Naive B cell (primary cell): ENCODE measurements around the gene KIF1A. TPM values are rescaled to one million over a fixed set of nuclear protein-coding genes. Genes with fewer than 3 reads are reported as not detected.

Experiments used
- ATAC-seq, 2 donors: fragments of 150-1000 bp; cut with Tn5 transposase; 2 replicates each; pipeline ENCODE4 v1.10.0; 2021; ENCODE audit warnings: low read depth in 2 of 2, mild to moderate bottlenecking in 2 of 2, moderate library complexity in 2 of 2
- DNase-seq: peaks from one replicate; pipeline ENCODE4 v3.0.0; 2022
- H3K27ac Mint-ChIP-seq, 6 donors: one replicate each; pipeline ENCODE4 v1.8.0; 2020 to 2022; ENCODE audit warnings: mild to moderate bottlenecking in 6 of 6, mixed read lengths in 6 of 6, moderate library complexity in 5 of 6, inconsistent platforms in 2 of 6
- H3K27me3 Mint-ChIP-seq, 3 donors: one replicate each; pipeline ENCODE4 v1.8.0; 2021 to 2022; ENCODE audit warnings: mixed read lengths in 3 of 3, mild to moderate bottlenecking in 1 of 3
- H3K36me3 Mint-ChIP-seq, 2 donors: one replicate each; pipeline ENCODE4 v1.8.0; 2020 to 2022; ENCODE audit warnings: mixed read lengths in 2 of 2, inconsistent platforms in 1 of 2, mild to moderate bottlenecking in 1 of 2
- H3K4me1 Mint-ChIP-seq, 3 donors: one replicate each; pipeline ENCODE4 v1.8.0; 2020 to 2022; ENCODE audit warnings: mixed read lengths in 3 of 3, inconsistent platforms in 1 of 3, mild to moderate bottlenecking in 1 of 3, moderate library complexity in 1 of 3
- H3K4me3 Mint-ChIP-seq, 8 donors: one replicate each; pipeline ENCODE4 v1.8.0; 2020 to 2022; ENCODE audit warnings: mild to moderate bottlenecking in 8 of 8, mixed read lengths in 8 of 8, moderate library complexity in 8 of 8, inconsistent platforms in 2 of 8
- H3K9me3 Mint-ChIP-seq, 7 donors: one replicate each; pipeline ENCODE4 v1.8.0; 2020 to 2022; ENCODE audit warnings: mixed read lengths in 7 of 7, mild to moderate bottlenecking in 5 of 7, inconsistent platforms in 2 of 7, moderate library complexity in 1 of 7
- polyA plus RNA-seq, 6 donors: library from polyadenylated mRNA; unstranded; fragments of 300-500 nt; fragmentation: Illumina TruSeq; gene quantifications; one replicate each; pipeline ENCODE4 v1.2.3, GENCODE V29; 2021; ENCODE audit warnings: low read depth in 6 of 6

Gene KIF1A
- polyA plus RNA-seq, 6 donors from 2014 or later = not detected

GRCh38 chr2:240796543-240797499, 23.2 kb downstream of the KIF1A start:
- peak overlapping the region in 1 of 6 donors; percentile 61 for H3K27ac Mint-ChIP-seq
- peaks cover 23 to 66% (median 47%) of the 10 kb centered on the region in 3 donors for H3K27me3 Mint-ChIP-seq
- H3K36me3 Mint-ChIP-seq = no peaks in the 10 kb centered on the region
- H3K4me3 Mint-ChIP-seq = no peak overlapping the region
- no peak for DNase-seq
- H3K4me1 Mint-ChIP-seq = no peaks in the 10 kb centered on the region
- no peak for ATAC-seq
- H3K9me3 Mint-ChIP-seq = peaks cover 0 to 16% (median 0%) of the 10 kb centered on the region in 7 donors

- Mint-ChIP-seq H3K4me1 (no peaks in the 10 kb centered on the region), H3K27ac (no peak overlapping the region), H3K36me3 (no peaks in the 10 kb centered on the region), H3K27me3 (peaks cover 23 to 58% (median 40%) of the 10 kb centered on the region in 3 donors), H3K4me3 (no peak overlapping the region), H3K9me3 (peaks cover 0 to 13% (median 0%) of the 10 kb centered on the region in 7 donors)
- DNase-seq = no peak
- ATAC-seq = no peak
Measured at GRCh38 chr2:240795916-240796510, 24.0 kb downstream of the KIF1A start.

GRCh38 chr2:240795454-240795853, 24.6 kb downstream of the KIF1A start:
- Mint-ChIP-seq H3K4me3 (no peak overlapping the region), H3K27me3 (peaks cover 20 to 53% (median 34%) of the 10 kb centered on the region in 3 donors), H3K36me3 (no peaks in the 10 kb centered on the region), H3K27ac (no peak overlapping the region), H3K9me3 (peaks cover 0 to 8% (median 0%) of the 10 kb centered on the region in 7 donors), H3K4me1 (no peaks in the 10 kb centered on the region)
- ATAC-seq = no peak
- DNase-seq = no peak

GRCh38 chr2:240794178-240794721, 25.8 kb downstream of the KIF1A start:
- ATAC-seq (no peak), DNase-seq (no peak)
- Mint-ChIP-seq H3K36me3 (no peaks in the 10 kb centered on the region), H3K27me3 (peaks cover 13 to 44% (median 26%) of the 10 kb centered on the region in 3 donors), H3K27ac (peak overlapping the region in 1 of 6 donors; percentile 66), H3K9me3 (no peaks in the 10 kb centered on the region), H3K4me1 (no peaks in the 10 kb centered on the region), H3K4me3 (peak overlapping the region in 1 of 8 donors; percentile 62)

GRCh38 chr2:240793313-240794177, 26.5 kb downstream of the KIF1A start:
- Mint-ChIP-seq H3K27ac (no peak overlapping the region), H3K27me3 (peaks cover 8 to 37% (median 24%) of the 10 kb centered on the region in 3 donors), H3K9me3 (no peaks in the 10 kb centered on the region), H3K4me3 (no peak overlapping the region), H3K36me3 (no peaks in the 10 kb centered on the region), H3K4me1 (no peaks in the 10 kb centered on the region)
- ATAC-seq (no peak), DNase-seq (no peak)

GRCh38 chr2:240792629-240793312, 27.2 kb downstream of the KIF1A start:
- H3K27ac Mint-ChIP-seq = no peak overlapping the region
- no peaks in the 10 kb centered on the region for H3K4me1 Mint-ChIP-seq
- DNase-seq (no peak), ATAC-seq (no peak)
- H3K4me3 Mint-ChIP-seq = no peak overlapping the region
- no peaks in the 10 kb centered on the region for H3K9me3 Mint-ChIP-seq
- no peaks in the 10 kb centered on the region for H3K36me3 Mint-ChIP-seq
- peaks cover 8 to 31% (median 28%) of the 10 kb centered on the region in 3 donors for H3K27me3 Mint-ChIP-seq

DNA sequence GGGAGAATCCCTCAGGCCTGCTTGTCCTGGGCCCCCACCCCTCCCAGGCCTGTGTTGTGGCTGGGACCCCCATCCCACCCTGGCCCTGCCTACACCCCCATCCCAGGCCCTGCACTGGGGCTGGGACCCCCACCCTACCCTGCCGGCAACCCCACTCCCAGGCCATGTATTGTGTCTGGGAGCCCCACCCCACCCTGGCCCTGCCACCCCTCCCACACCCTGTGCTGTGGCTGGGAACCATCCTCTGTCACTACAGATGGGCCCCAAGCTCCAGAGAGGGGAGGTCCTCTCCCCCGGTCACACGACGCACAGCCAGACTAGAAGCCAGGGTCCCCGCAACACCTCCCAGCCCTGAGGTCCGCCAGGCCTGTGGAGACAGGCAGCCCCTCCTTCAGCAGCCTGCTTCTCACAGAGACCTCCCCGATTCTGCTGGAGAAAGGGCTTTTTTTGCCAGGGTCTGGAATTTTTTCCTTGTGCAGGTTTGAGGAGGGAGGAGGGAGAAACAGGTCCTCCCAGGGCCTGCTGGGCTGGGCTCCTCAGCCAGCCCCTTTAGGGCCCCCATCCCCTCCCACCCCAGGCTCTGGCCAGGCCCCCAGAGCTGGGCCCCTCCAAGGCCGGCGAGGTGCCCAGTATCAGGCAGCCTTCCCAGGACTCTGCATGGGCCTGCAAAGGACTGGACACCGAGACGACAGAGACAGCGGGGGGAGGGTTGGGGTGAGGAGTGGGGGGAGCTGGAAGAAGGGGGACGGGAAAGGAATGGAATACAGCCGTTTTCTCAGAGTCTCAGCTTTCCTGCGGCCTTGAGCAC, 28.0 kb downstream of the KIF1A start:
- Mint-ChIP-seq H3K36me3 (no peaks in the 10 kb centered on the region), H3K27ac (no peak overlapping the region), H3K27me3 (peaks cover 5 to 25% (median 22%) of the 10 kb centered on the region in 3 donors), H3K4me3 (no peak overlapping the region), H3K4me1 (no peaks in the 10 kb centered on the region), H3K9me3 (no peaks in the 10 kb centered on the region)
- ATAC-seq (no peak), DNase-seq (no peak)

DNA sequence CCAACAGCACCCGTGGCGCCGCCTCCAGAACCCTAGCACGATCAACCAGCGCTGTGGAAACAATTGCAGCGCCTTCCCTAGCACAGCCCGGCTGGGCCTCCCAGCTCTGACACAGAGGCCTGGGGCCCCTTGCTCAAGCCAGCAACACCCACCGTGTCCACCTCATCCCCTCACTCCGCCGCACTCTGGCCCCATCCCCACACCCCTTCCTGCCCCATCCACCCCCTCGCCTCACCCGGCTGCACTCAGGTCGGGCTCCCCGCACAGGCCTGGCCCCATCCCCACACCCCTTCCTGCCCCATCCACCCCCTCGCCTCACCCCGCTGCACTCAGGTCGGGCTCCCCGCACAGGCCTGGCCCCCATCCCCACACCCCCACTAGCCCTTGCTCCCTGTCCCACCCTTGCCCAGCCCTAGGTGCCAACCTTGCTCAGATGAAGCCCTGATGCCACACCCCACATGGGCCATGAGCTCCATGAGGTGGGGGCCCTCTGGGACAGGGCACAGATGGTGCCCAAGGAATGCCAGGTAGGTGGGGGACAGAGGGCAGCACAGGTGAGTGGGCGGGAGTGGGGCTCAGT, 28.7 kb downstream of the KIF1A start:
- Mint-ChIP-seq H3K4me1 (no peaks in the 10 kb centered on the region), H3K9me3 (no peaks in the 10 kb centered on the region), H3K27ac (no peak overlapping the region), H3K36me3 (no peaks in the 10 kb centered on the region), H3K27me3 (peaks cover 3 to 18% (median 15%) of the 10 kb centered on the region in 3 donors), H3K4me3 (no peak overlapping the region)
- ATAC-seq (no peak), DNase-seq (no peak)

DNA sequence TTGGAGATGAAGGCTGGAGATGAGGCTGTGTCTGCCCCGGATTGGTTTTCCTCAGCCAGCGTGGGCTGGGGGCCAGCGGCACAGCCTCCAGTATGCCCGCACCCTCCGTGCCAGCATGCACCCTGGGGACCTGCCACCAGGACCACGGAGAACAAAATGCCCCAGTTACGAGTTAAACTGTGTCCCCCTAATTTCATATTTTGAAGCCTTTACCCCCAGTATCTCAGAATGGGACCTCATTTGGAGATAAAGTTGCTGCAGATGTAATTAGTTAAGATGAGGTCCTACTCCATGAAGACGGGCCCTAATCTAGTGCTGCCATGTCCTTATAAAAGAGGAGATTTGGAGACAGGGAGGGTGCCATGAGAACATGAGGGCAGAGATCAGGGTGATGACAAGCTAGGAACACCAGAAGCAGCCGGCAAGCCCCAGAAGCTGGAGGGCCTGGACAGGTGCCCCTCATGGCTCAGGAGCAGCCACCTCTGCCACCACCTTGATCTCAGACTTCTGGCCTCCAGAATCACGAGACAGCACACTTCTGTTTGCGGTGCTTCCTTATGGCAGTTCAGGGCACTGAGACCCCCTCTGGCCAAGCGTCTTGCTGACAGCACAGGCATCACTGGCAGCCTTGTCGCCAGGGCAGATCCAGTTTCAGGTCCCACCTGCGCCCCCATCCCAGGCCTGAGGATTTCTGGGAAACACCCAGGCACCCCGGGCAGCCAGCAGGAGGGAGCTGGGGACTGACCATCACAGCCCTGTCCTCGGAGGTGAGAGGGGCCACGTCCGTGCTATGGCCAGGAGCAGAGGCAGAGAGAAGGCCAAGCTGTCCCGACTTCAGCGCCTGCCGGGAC, 29.4 kb downstream of the KIF1A start:
- Mint-ChIP-seq H3K27me3 (peaks cover 3 to 14% (median 14%) of the 10 kb centered on the region in 3 donors), H3K9me3 (no peaks in the 10 kb centered on the region), H3K27ac (peak overlapping the region in 1 of 6 donors; percentile 35), H3K4me1 (no peaks in the 10 kb centered on the region), H3K36me3 (no peaks in the 10 kb centered on the region), H3K4me3 (peak overlapping the region in 1 of 8 donors; percentile 6)
- no peak for DNase-seq
- ATAC-seq = no peak

GRCh38 chr2:240789501-240790369, 30.3 kb downstream of the KIF1A start:
- H3K27ac Mint-ChIP-seq = no peak overlapping the region
- no peak for DNase-seq
- H3K4me3 Mint-ChIP-seq = no peak overlapping the region
- H3K4me1 Mint-ChIP-seq = no peaks in the 10 kb centered on the region
- peaks cover 3 to 14% (median 9%) of the 10 kb centered on the region in 3 donors for H3K27me3 Mint-ChIP-seq
- H3K36me3 Mint-ChIP-seq = no peaks in the 10 kb centered on the region
- no peak for ATAC-seq
- no peaks in the 10 kb centered on the region for H3K9me3 Mint-ChIP-seq
